Lower lobe of right lung (tissue), 2 donors: ENCODE measurements around the gene KIF16B. TPM values are rescaled to one million over a fixed set of nuclear protein-coding genes. Genes with fewer than 3 reads are reported as not detected.

Experiments used
- ATAC-seq, 2 donors: fragments of 200-7000 bp; cut with Tn5 transposase; one replicate each; pipeline ENCODE4 v1.9.1; 2020 to 2022; ENCODE audit warnings: mild to moderate bottlenecking in 2 of 2, moderate library complexity in 2 of 2
- DNase-seq: peaks from one replicate; pipeline ENCODE4 v3.0.0-alpha.2; 2020
- H3K27ac ChIP-seq: fragments of 200-600 bp; one replicate; pipeline ENCODE4 v1.8.0; 2022
- H3K27me3 ChIP-seq: fragments of 200-600 bp; one replicate; pipeline ENCODE4 v1.8.0; 2022; ENCODE audit warnings: low read depth
- H3K36me3 ChIP-seq: fragments of 200-600 bp; one replicate; pipeline ENCODE4 v1.8.0; 2022; ENCODE audit warnings: mild to moderate bottlenecking
- H3K4me1 ChIP-seq: fragments of 200-600 bp; one replicate; pipeline ENCODE4 v1.8.0; 2022
- H3K4me3 ChIP-seq: fragments of 200-600 bp; one replicate; pipeline ENCODE4 v1.8.0; 2022; ENCODE audit warnings: mild to moderate bottlenecking
- H3K9me3 ChIP-seq: fragments of 200-600 bp; one replicate; pipeline ENCODE4 v1.8.0; 2022
- CTCF ChIP-seq: fragments of 200-600 bp; IDR thresholded peaks from one replicate; pipeline ENCODE4 v1.8.0; 2022; ENCODE audit warnings: antibody characterized with exemption, mild to moderate bottlenecking
- intact Hi-C: fragments of 100-400 bp; cut with DNase I; formaldehyde crosslinking; loops from one replicate; pipeline ENCODE4 v1.11.0; 2022
- total RNA-seq: library from RNA; stranded (reverse); fragmentation: NEBNext Ultra II Directional; extraction: Animal tissue kit (Norgen Biotek cat#: 25700); gene quantifications from one replicate; pipeline ENCODE4 v1.2.1, GENCODE V29; 2021
- donor health status: DM: no; HTN: yes; CAD: no; lungs with severe emphysema.

KIF16B gene
- total RNA-seq, 1 donor from 2014 or later = 25.1 TPM

GRCh38 chr20:16424780-16425179, 148.5 kb downstream of the KIF16B start:
- no peak for TF ChIP-seq CTCF
- ATAC-seq (no peak), DNase-seq (no peak)
- Histone ChIP-seq H3K4me3 (no peak overlapping the region), H3K27me3 (no peaks in the 10 kb centered on the region), H3K36me3 (peaks cover 34% of the 10 kb centered on the region), H3K27ac (no peak overlapping the region), H3K4me1 (no peaks in the 10 kb centered on the region), H3K9me3 (no peaks in the 10 kb centered on the region)
- intact Hi-C loops = no loop called here

GRCh38 chr20:16423311-16424212, 149.7 kb downstream of the KIF16B start:
- ATAC-seq (no peak), DNase-seq (no peak)
- no peak for TF ChIP-seq CTCF
- intact Hi-C loops = no loop called here
- H3K27ac ChIP-seq = no peak overlapping the region
- no peaks in the 10 kb centered on the region for H3K27me3 ChIP-seq
- H3K4me1 ChIP-seq = no peaks in the 10 kb centered on the region
- H3K4me3 ChIP-seq = no peak overlapping the region
- no peaks in the 10 kb centered on the region for H3K9me3 ChIP-seq
- peaks cover 23% of the 10 kb centered on the region for H3K36me3 ChIP-seq

GRCh38 chr20:16419138-16419715, 154.0 kb downstream of the KIF16B start:
- Histone ChIP-seq H3K27me3 (no peaks in the 10 kb centered on the region), H3K36me3 (peaks cover 9% of the 10 kb centered on the region), H3K4me1 (no peaks in the 10 kb centered on the region), H3K4me3 (no peak overlapping the region), H3K9me3 (no peaks in the 10 kb centered on the region), H3K27ac (no peak overlapping the region)
- DNase-seq = no peak
- no peak for ATAC-seq
- intact Hi-C loops = no loop called here
- no peak for TF ChIP-seq CTCF

GRCh38 chr20:16418616-16419015, 154.6 kb downstream of the KIF16B start:
- DNase-seq = no peak
- Histone ChIP-seq H3K27me3 (no peaks in the 10 kb centered on the region), H3K36me3 (peaks cover 3% of the 10 kb centered on the region), H3K9me3 (no peaks in the 10 kb centered on the region), H3K27ac (no peak overlapping the region), H3K4me3 (no peak overlapping the region), H3K4me1 (no peaks in the 10 kb centered on the region)
- TF ChIP-seq CTCF = no peak
- intact Hi-C loops = no loop called here
- ATAC-seq = no peak

- H3K4me1 ChIP-seq = no peaks in the 10 kb centered on the region
- no peak for ATAC-seq
- intact Hi-C loops = no loop called here
- TF ChIP-seq CTCF = no peak
- H3K36me3 ChIP-seq = no peaks in the 10 kb centered on the region
- DNase-seq = no peak
- H3K27ac ChIP-seq = no peak overlapping the region
- no peaks in the 10 kb centered on the region for H3K27me3 ChIP-seq
- H3K9me3 ChIP-seq = no peaks in the 10 kb centered on the region
- H3K4me3 ChIP-seq = no peak overlapping the region
Observed at GRCh38 chr20:16417001-16417400, 156.2 kb downstream of the KIF16B start.
